Activated CD8-positive, alpha-beta memory T cell treated with anti-CD3 and anti-CD28 coated beads, Interleukin-2, amount 50 U/mL, for 4 hours (primary cell): ENCODE results near the gene HES6.

ENCODE experiments used
- DNase-seq: peaks from one replicate; pipeline ENCODE4 v3.0.0-alpha.2; 2020

HES6 gene

DNA sequence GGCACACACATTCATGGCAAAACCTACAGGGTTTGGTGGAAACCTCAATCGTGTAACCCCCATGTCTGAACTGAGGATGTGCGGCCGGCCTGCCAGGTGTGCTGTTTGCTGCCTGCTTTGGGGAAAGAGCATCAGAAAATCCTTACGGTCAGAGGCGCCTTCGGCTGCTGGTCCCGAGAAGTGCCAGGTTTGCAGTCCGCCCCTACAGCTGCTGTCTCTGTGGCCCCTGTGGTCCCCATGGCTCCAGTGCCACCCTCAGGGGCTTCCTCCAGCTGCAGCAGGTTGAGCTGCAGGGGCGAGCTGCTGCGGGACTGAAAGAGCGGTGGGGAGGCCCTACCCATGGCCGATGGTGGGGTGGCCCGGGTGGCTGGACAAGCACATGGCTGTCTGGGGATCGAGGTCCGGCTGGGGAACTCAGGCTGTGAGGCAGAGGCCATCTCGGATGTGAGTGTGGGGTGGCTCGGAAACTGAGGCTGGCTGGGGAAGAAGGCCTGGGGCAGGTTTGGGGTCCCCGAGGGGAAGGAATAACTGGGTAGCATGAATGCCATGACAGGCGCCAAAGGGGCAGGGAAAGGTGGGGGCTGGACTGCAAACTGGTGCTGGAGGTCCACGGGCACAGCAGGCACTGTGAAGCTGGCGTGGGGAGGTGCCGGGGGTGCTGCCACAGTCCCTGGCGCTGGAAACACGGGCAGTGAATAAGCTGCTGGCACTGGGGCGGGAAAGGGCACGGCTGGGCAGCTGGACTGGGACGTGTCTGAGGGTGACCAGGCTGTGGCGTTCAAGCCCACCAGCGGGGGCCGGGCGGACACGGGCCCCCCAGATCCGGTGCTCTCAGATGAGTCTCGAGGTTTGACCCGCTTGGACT is 13.2 kb upstream of the HES6 start:
- no peak for DNase-seq

DNA sequence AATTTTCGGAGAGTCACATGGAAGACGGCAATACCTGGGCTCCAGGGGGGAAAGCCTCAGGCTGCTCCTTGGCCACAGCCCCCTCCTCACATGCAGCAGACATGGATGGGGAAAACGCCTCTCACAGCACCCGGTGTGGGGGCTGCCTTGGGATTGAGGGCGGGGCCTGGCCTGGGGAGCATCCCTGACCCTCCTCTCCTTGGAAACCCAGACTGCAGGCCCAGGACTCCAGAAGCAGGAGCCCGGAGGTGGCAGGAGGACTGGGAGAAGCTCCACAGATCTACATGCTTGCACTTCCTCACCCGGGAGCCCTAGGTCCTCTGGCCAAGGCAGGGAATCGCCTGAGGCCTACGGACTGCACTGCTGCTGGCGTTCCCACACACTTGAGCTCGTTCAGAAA is 12.1 kb upstream of the HES6 start:
- no peak for DNase-seq

- no peak for DNase-seq
These were observed 11.5 kb upstream of the HES6 start for GRCh38 chr2:238251331-238251730.

GRCh38 chr2:238250896-238251295 is 11.1 kb upstream of the HES6 start:
- DNase-seq = no peak

DNA sequence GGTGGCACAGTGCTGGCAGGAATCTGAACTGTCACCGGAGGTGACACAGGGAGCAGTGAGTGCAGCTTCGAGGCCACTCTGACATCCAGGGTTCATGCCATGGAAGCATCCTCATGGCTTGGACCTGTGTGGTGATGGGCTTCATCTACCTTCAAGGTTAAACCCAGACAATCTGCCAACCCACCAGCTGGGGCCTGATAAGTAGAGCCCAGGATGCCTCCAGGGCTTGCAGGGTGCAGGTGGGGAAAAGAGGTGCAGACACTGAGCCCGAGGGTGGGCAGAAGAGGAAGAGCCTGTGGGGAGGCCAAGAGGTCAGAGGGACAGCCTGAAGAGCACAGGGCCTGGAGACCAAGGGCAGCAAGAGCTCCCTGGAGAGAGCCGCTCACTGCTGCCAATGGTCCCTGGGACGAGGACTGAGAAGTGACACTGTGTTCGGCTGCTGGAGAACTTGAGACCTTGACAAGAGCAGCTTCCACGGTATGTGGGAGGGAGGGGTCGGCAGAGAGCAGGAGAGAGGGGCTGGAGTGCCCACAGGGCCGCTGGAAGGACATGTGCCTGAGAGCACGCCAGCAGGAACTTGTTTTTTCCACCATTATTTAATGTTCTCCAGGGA is 8.1 kb upstream of the HES6 start:
- DNase-seq = no peak

DNA sequence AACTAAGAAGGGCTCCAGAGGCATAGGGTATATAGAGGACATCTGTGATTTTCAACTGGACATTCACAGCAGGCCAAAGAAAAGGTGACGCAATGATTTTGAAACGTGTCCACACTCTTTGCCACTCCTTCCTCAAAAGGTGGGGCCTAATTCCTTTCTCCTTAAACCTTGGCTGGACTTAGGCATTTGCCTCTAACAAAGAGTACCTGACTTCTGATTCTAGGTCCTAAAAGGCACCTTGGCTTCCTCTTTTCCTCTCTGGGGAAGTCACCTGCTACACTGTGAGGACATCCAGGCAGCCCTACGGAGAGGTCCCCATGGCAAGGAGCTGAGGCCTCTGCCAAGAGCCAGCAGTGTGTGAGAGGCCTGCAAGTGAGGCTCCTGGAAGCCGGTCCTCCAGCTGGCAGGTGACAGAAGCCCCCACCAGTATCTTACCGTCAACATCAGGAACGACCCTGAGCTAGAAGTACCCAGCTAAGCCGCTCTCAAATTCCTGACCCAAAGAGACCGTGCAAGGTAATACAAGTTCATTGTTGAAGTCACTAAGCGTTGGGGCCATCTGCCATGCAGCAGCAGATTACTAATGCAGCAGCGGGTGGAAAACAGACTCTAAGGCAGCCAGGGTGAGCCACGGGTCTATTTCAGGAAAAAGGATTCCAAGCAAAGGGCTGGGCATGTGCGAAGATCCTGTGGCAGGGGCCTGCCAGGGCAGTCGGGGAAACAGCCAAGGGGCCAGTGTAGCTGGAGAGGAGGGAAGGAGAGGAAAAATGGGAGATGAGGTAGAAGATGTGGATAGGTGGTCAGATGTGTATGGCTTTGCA is 7.4 kb upstream of the HES6 start:
- DNase-seq = no peak

DNA sequence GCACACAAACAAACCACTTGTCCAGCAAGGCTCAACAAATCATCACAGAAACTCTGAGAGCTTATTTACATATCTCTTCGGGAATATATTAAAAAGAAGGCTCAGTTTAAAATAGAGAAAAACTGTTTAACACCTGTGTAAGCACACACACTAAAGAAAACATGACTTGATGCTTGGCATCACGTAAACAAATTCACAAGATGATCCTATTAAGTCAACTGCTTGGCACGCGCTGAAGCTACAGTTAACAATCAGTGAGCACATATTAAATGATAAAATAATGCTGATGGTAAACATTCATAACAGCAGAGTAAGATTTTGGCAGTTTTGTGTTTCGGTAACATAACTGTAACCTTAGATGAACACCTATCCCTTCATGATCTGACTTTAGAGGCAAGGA is 4.3 kb upstream of the HES6 start:
- DNase-seq = no peak

DNA sequence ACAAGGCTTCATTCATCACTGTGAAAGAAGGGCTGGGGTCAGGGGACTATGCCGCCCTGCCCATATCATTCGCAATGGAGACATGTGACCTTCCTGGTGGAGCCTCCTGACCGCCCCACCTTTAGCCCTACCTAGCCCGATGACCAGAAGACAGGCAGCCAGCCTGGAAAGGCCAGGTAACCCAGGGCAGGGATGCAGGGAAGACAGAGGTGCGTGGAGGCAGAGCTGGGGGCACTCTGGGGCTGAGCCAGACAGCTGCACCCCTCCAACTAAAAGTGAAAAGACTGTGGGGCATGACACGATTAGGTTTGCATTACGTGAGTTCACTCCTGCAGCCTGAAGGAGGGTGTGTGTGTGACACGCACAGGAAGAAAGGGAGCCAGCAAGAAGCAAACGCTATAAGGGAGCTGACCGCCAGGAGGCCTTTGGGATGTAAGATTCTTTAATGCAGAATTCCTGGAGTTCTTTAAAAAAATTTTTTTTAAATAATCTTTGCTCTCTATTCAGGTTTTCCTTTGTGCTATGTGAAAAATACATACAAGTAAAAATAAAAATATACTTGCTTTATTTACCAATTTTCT is 3.7 kb upstream of the HES6 start:
- peak; percentile 11 for DNase-seq

GRCh38 chr2:238242731-238243495 is 3.1 kb upstream of the HES6 start:
- no peak for DNase-seq

- DNase-seq = no peak
These were observed 2.1 kb upstream of the HES6 start for GRCh38 chr2:238241970-238242369.

- DNase-seq = no peak
These were observed 1.2 kb upstream of the HES6 start for GRCh38 chr2:238240757-238241711.

- peak; percentile 35 for DNase-seq
These were observed 335 bp downstream of the HES6 start for GRCh38 chr2:238239543-238239862.

DNA sequence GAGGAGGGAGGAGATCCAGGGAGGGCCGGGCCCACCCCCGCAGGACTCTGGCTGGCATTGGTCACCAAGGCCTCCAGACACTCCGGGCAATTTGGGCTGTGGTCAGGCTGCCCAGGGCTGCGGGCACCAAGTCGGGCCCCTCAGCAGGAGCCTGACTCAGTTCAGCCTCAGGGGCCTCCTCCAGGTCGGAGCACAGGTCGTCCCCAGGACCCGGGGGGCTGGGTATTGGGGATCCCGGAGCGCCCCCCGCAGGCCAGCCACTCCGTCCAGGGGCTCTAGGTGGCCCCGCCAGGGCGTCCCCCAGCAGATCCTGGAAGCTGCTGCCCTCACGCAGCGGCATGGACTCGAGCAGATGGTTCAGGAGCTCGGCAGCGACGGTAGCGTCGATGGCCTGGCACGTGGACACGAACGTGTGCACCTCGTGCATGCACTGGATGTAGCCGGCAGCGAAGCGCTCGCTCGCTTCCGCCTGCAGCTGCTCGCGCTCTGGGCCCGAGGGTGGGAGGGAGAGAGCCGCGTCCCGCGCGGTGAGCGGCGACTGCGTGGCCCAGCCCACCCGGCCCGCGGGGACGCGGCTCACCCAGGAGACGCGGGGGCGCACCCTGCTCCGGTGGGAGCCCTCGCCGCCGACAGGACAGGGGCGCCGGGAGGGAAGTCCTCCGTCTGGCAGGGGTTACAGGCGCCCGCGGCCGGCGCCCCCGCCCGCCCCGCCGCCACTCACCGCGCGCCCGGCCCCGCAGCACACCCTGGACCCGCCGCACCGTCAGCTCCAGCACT is 884 bp downstream of the HES6 start:
- DNase-seq = peak; percentile 44

DNA sequence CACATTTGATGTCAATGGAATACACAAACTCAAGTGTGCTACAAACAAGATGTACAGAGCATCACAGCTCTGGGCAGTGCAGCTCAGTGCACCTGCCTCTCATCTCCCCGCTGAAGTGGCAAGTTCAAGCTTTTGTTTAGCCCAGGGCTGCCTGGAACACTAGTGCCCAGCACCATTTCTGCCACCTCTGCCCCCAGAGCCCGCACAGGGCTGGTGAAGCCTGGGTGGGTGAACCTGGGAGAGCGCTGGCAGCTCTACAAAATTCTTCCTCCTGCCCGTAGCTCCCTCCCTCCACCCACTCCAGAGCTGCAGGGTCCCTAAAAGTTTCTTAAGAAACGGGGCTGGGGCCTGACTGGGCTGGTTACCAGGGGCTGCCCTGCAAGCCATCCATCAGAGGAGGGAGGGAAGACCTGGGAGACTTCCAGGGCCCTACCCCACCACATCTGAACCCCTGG is 1.5 kb downstream of the HES6 start:
- no peak for DNase-seq

GRCh38 chr2:238237431-238238135 is 2.3 kb downstream of the HES6 start:
- no peak for DNase-seq

DNA sequence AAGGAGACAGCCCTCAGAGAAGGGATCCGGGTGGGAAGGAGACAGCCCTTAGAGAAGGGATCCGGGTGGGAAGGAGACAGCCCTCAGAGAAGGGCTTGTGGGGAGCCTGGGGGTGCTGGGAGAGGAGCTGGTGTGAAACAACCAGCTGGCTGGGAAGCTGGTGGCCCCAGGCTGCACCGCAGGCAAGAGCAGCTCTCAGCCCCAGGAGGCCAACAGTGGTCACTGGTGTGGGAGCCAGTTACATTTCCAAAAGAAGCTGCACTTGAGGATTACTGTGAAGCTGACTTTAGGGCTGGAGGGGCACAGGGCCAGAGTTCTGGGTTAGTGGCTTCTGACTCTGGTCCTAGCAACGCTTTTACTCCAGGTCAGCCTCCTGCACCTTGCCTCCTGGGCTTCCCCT is 3.3 kb downstream of the HES6 start:
- no peak for DNase-seq

- no peak for DNase-seq
These were observed 4.0 kb downstream of the HES6 start for GRCh38 chr2:238235856-238236255.

GRCh38 chr2:238235331-238235732 is 4.5 kb downstream of the HES6 start:
- no peak for DNase-seq

- no peak for DNase-seq
These were observed 6.2 kb downstream of the HES6 start for GRCh38 chr2:238233625-238234024.

DNA sequence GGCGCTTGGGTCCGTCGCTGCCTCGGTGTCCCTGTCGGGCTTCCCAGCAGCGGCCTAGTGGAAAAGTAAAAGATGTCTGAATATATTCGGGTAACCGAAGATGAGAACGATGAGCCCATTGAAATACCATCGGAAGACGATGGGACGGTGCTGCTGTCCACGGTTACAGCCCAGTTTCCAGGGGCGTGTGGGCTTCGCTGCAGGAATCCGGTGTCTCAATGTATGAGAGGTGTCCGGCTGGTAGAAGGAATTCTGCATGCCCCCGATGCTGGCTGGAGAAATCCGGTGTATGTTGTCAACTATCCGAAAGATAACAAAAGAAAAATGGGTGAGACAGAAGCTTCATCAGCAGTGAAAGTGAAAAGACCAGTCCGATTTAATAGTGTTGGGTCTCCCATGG is 8.0 kb downstream of the HES6 start:
- no peak for DNase-seq
